HCT116 (cell line): ENCODE data around the gene TYROBP.

Experiments
- ATF3 ChIP-seq: IDR thresholded peaks from 2 replicates; pipeline ENCODE4 v1.6.1; 2012
- EZH2 ChIP-seq: fragments of 200-600 bp; sonication (generic); IDR thresholded peaks from 2 replicates; pipeline ENCODE4 v1.6.1; 2017; ENCODE audit warnings: antibody characterized with exemption, mixed run types
- POLR2AphosphoS5 ChIP-seq: IDR thresholded peaks from 2 replicates; pipeline ENCODE4 v1.6.1; 2011; ENCODE audit warnings: mild to moderate bottlenecking, low read depth, low read length, moderate library complexity

DNA sequence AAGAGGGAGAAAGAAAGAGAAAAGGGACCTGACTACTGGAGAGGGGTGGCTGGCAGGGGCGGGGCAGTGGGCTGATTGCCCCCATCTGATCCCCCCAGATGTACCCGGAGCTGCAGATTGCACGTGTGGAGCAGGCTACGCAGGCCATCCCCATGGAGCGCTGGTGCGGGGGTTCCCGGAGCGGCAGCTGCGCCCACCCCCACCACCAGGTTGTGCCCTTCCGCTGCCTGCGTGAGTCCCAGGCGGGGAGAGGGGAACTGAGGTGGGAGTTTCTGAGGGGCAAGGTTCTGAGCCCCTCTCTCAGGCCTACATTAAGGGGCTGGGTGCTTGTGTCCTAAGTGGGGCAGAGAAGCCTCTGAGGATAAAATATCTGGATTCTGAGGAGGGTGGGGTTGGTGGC lies 37.3 kb downstream of the TYROBP start:
- no peak for TF ChIP-seq POLR2AphosphoS5
- TF ChIP-seq ATF3, result no peak
- TF ChIP-seq EZH2, result no peak
